HG03025 (cell line): ENCODE results near the gene METTL21A.
A peak's percentile ranks its signal among the peaks of the same experiment; 100 is the strongest.

Experiments
- ATAC-seq: cut with Tn5 transposase; IDR thresholded peaks from one replicate; pipeline ENCODE4 v1.9.1; 2021; ENCODE audit warnings: mild to moderate bottlenecking, moderate library complexity; ENCODE audit not compliant: unreplicated experiment, low FRiP score

METTL21A gene

DNA sequence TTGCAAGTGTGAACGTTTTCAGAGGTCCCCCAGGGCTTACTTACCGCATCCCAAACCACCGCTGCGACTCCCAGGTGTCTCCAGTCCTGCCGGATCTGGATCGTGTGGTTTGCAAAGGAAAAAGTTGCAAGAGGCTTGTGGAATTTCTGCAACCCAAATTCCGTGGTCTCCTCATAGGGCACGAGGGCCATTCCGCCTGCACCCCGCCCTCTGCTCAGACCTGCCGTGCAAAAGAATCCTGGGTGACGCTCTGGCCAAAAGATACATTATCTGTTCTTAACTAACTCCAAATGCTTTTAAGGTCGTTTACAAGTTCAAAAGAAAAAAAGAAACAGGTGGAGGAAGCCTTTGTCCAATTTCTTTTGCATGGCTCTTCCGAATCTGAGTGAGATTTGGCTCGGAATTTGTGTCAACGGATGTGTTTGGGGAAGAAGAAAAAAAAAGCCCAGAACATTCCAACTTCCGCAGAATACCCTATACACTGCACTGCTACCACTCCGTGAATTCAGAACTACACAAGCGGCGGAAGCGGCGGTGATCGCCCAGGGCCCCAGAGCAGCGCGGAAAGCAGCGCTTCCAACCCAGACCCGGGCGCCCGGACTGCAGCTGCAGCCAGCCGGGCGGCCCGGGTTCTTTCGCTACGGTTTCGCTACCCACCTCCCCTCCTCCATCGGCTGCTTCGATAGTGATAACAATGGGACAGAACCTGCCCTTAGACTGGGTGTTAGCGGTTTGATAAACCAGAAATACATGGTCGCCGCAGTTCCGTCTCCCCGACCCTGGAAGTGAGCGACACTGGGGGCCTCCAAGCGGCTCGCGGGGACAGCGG is 795 bp downstream of the METTL21A start:
- ATAC-seq, result peak; percentile 46

DNA sequence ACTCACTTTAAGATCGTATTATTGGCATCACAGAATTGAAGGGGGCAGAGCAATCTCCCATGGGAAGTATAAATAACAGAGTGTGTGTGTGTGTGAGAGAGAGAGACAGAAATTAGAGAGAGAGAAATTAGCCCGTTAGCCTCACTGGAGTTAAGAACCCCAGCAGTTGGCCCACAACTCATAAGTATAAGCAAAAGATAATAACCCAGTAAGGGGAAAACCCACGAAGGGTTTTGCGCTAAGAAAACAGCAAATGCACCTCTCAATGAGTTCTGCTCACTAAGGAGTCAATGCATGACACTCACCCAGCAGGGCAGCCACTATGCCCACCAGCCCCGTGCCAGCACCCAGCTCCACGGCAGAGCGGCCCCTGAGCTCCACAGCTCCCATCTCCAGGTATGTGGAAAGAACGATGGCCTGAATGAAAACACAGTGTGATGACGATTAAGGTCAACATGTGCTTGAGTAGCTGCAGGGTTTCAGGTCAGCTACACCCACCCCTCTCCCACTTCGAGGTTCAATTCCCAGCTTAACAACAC is 3.6 kb downstream of the METTL21A start:
- no peak for ATAC-seq

DNA sequence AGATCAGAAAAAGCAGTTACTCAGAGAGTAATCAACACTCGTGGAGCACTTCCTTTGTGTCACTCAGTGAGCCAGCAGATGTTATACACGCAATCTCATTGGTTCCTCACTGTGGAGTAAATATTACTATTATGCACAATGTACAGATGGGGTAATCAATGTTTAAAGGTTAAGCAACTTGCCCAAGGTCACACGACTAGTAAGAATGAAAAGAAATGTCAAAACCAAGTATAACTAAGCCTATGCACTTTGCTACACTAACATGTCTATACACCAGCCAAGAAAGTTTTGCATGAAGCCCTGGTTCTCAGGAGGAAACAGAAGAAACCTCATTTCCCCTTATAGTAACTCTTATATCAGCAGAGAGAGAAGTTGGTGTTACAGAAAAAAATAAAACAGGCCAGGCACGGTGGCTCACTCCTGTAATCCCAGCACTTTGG is 5.4 kb downstream of the METTL21A start:
- no peak for ATAC-seq

DNA sequence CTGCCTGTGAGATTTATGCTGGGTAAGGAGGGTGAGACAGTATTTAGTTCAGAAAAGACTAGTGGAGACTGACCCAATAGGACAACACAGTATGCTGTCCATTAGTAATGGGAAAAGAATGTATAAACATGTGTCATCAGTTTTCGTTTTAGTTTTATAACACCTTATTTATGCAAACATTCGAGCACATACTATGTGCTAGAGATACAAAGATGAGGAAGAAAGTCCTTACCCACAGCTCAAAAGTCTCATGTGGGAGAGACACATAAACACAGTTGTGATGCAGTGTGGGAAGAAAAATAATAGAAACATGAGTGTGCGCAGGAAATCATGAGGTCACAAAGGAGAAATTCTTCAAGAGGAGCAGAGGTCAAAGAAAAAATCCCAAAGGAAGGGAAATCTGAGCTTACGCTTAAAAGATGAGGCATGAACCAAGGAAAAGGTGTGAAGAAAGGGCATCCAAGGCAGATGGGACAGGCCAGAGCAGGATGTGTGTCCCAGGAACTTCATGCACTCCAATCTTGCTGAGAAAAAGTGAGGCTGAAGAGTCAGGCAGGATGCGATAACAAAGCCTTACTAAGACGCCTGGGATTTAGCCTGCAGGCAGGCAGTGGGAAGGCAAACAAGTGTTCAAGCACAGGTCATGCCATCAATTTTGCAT is 8.1 kb downstream of the METTL21A start:
- no peak for ATAC-seq

DNA sequence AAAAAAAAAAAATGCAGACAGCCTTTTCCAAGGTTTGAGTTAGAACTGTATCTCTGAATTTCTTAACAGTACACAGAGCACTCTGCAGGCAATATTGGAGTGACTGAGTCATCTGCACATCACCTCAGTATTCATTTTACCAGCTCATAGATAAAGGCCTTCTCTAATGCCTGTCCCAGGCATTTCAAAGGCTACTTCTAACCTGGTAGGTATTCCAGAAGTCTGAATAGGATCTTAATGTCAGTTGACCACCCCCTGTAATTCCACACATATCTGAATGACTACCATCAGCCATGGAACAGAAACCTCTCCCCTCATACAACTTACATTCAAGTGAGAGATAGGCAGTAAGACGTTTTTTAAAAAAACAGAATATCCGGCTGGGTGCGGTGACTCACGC is 9.0 kb downstream of the METTL21A start:
- no peak for ATAC-seq

DNA sequence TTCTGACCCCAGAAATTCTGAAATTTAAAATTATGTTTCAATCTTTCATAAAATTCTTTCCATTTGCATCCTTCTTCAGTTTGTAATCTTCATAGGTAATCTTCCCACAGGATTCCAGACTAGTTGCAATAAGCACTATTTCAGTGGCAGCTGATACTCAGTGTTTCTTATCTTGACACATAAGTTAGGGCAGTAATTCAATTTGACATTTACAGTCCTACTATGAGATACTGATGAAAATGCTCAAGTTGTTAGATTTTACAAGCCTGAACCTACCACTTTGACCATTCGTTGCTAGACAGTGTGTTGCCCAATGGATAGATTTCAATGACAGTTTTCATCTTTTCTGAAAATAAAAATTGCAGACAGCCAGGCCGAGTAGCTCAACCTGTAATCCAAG is 10.4 kb downstream of the METTL21A start:
- ATAC-seq, result no peak

DNA sequence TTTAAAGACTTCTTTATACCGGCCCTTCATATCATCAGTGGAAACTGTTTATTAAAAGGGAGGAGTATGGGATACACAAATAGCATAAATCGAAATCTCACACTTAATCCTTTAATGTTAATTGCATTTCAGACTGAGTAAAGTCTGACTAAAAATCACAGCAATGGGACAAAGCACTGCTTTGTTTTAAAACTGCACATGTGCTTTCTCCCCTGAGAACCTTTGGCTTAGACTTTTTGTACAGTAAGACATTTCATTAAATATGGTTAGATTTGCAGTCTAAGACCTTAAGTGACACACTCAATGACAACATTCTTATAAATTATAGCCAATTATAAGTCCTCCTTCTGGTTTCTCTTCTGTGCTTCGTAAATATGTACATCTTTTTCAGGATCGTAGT is 12.5 kb downstream of the METTL21A start:
- ATAC-seq, result no peak

DNA sequence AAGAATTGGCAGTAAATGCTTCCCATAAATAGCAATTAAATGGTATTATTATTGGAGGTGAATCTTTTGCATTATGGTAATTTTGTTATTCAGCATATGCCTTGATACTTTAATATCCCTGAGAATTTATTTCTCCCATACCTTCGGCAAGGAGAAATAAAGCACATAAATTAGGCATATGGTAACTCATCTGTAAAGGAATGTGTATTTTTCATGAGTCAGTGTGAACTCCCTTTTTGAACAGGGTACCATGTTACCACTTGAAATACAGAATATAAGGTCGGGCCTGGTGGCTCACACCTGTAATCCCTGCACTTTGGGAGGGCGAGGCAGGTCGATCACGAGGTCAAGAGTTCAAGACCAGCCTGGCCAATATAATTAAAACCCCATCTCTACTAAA is 18.4 kb downstream of the METTL21A start:
- ATAC-seq, result no peak

DNA sequence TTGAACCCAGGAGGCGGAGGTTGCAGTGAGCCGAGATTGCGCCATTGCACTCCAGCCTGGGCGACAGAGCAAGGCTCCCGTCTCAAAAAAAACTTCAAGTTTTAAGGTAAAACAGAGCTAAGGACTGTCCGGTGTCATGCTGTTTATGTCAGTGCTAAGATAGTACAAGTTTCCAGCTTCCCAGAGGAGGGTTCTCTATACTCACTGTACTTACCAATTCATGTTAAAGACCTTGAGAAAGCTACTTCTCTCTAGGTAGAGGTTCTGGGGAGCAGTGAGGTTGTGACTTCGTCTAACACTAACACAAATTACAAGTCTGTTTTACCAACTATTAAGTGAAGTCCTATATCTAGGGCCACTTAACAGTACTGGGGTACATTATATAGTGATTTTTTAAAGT is 18.8 kb downstream of the METTL21A start:
- ATAC-seq, result no peak

DNA sequence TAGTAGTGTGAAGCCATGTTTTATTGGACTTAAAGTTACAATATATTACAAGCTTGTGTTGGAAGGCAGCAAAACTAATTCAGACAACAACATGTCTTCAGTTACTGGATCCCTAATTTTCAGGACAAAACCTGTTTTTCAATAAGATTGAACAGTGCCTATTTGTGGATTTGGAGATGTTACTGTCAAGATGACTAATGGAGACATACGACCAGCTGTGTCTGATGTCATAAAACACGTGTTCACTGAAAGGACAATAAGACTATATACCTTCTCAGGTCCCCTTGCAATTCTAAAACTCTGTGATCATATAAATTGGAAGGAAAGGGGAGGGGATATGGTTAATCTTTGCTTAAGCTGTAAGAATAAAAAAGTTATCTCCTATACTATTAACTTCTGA is 21.7 kb downstream of the METTL21A start:
- no peak for ATAC-seq

DNA sequence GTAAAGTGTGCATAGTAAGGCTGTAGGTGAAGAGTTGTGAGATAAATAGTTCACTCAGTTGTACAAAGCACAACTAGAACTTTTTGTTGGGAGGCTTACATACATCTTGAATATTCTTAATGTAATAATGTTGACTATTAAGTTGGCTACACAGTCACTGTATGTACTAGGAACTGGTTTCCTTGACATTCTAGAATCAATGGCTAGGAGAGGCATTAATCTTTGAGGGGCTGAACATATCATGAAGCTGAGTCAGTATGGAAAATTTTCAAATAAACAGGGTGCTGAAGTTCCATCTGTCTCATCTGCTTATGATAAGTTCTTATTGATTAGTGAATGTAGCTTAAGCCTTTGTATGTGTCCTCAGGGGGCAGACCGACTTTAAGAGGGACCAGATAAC is 23.4 kb downstream of the METTL21A start:
- no peak for ATAC-seq

DNA sequence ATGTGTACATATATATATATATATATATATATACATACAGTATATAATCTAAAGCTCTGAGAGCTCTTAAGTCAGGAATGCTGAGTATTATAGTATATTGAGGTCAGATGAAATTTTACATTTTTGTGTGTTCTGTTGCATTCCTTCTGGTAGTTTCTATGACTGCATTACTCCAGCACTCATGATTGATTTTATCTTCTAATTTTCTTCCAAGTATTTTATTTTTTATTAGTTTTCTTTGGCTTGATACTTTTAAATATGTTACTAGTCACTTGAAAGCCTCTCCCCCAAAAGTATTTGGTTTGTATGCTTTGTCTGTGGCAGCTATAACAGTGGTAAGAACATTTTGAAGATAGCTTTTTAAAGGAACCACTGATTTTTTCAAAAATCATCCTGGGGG is 25.0 kb downstream of the METTL21A start:
- ATAC-seq, result no peak

DNA sequence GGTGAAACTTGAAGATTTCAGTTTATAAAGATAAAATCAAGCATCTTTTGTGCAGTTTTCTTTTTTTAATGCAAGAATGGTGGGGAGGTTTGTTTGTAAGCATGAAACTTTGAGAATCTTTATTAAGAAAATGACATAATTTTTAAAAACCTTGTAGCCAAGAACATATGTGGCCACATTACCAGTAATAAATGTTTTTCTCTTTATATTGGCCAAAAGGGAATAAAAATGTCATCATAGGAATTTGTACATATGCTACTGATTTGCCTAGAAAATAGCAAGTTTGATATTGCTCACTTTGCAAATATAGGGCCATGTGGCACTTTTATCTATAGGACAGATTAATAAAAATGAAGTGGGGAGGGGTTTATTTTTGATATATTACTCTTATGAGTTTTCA is 25.6 kb downstream of the METTL21A start:
- no peak for ATAC-seq

DNA sequence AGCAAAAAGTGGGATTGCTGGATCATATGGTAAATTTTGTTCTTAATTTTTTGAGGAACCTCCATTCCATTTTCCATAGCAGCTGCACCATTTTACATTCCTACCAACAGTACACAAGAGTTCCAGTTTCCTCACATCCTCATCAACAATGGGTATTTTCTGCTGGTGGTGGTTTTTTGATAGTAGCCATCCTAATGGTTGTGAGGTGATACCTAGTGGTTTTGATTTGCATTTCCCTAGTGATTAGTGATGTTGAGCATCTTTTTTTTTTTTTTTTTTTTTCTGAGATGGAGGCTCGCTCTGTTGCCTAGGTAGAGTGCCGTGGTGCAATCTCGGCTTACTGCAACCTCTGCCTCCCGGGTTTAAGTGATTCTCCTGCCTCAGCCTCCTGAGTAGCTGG is 30.5 kb downstream of the METTL21A start:
- ATAC-seq, result no peak

DNA sequence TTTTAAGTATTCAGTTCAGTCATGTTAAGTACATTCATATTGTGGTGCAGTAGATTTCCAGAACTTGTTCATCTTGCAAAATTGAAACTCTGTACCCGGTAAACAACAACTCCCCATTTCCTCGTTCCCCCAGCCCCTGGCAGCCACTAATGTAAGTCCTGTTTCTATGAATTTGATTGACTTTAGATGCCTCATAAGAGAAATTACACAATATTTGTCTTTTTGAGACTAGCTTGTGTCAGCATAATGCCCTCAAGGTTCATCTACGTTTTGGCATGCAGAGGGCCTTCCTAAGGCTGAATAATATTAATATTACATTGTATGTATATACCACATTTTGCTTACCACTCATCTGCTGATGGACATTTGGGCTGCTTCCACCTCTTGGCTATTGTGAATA is 30.9 kb downstream of the METTL21A start:
- no peak for ATAC-seq

DNA sequence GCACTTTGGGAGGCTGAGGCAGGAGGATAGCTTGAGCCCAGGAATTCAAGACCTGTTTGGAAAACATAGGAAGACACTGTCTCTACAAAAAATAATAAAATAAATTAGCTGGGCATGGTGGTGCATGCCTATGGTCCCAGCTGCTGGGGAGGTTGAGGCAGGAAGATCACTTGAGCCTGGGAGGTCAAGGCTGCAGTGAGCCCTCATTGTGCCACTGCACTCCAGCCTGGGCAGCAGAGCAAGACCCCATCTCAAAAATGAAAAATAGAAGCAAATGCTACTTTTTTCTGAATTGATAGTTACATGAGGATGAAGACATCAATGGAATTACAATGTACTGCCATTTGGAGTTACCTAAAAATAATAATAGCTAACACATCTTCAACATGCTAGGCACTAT is 31.9 kb downstream of the METTL21A start:
- ATAC-seq, result no peak

DNA sequence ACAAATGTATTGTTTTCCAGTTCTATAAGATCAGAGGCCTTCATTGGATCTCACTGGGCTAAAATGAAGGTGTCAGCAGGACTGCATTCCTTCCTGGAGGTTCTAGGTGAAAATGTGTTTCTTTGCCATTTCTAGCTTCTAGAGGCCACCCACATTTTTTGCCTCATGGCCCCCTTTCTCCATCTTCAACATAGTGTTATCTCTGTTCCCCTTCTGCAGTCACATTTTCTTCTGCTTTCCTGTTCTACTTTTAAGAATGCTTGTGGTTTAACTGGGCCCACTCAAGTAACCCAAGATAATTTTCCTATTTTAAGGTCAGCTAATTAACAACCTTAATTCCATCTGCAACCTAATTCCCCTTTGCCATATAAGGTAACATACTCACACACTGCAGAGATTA is 36.1 kb downstream of the METTL21A start:
- no peak for ATAC-seq

DNA sequence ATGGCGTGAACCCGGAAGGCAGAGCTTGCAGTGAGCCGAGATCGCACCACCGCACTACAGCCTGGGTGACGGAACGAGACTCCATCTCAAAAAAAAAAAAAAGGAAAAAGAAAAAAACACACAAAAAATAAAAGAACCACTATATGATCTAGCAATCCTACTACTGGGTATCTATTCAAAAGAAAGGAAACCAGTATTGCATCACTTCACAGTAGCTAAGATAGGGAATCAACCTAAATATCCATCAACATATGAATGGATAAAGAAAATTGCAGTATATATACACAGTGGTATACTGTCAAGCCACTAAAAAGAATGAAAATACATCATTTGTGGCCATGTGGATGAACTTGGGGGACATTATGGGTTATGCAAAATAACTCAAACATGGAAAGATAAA is 37.9 kb downstream of the METTL21A start:
- ATAC-seq, result no peak

DNA sequence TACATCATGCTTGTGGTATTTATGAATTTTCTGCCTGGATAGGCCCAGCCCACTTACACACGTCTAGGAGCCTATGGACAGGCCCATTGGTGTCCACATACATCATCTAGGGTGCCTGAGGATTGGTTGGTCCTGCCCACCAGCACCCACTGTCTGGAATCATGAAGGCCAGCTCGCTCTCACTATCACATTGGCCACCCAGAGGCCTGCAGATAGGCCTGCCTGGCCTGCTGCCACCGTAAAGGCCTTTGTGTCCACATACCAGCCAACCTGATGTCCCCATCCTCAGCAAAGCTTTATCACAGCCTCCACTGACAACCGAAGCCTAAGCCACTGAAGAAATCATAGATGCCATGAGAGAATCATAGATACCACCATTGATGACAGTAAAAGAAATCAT is 40.2 kb downstream of the METTL21A start:
- ATAC-seq, result no peak

DNA sequence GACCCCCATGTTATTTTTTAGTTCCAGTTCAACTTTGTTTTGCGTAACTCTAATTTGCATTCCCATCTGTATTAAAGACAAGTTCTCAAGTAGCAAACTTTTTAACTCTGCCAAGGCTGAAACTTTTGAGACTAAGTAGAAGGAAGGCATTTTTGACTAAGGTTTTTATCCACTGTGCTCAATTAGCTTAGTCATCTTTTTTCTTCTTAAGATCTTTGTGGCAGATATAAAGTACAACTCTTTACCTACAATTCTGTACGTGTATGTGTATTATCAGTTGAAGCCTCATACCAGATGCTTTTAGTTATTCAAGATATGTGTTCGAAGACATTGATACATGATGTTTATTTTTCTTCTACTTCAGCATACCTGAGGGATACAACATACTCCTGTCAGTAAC is 53.8 kb downstream of the METTL21A start:
- ATAC-seq, result no peak

DNA sequence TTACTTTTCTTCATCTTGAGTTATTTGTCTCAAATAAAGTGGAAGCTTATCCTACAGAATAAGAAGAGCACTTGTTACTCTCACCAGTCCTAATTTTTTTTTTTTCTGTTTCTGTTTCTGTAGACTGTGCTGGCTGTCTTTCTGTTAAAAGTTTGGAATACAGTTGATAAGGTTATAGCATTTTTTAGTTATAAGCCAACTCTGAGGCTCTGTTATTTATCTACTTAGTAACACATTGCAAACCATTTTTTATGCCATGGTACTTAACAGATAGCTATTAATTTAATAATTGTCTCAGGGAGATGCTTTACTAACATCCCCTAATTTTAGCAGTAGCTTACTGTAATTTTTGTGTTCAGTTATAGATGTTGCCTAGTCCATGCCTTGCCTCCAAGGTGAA is 57.5 kb downstream of the METTL21A start:
- ATAC-seq, result no peak
